Uterus (tissue), 2 donors: ENCODE measurements around the gene AFDN.

ENCODE experiments used
- POLR2A ChIP-seq, 2 donors: fragments of 450-650 bp; IDR thresholded peaks; one replicate each; pipeline ENCODE4 v1.6.1; 2016; ENCODE audit warnings: antibody characterized with exemption in 2 of 2, mild to moderate bottlenecking in 1 of 2, moderate library complexity in 1 of 2
- TF ChIP-seq, protein P1 (sequence below), 4 experiments: fragments of 200-600 bp in 2 of 4; fragments of 450-650 bp in 2 of 4; sonication (generic) in 2 of 4; IDR thresholded peaks; one replicate each; pipeline ENCODE4 v1.5.1; 2016 to 2019; ENCODE audit warnings: antibody characterized with exemption in 4 of 4, mild to moderate bottlenecking in 2 of 4, moderate library complexity in 1 of 4

DNA sequence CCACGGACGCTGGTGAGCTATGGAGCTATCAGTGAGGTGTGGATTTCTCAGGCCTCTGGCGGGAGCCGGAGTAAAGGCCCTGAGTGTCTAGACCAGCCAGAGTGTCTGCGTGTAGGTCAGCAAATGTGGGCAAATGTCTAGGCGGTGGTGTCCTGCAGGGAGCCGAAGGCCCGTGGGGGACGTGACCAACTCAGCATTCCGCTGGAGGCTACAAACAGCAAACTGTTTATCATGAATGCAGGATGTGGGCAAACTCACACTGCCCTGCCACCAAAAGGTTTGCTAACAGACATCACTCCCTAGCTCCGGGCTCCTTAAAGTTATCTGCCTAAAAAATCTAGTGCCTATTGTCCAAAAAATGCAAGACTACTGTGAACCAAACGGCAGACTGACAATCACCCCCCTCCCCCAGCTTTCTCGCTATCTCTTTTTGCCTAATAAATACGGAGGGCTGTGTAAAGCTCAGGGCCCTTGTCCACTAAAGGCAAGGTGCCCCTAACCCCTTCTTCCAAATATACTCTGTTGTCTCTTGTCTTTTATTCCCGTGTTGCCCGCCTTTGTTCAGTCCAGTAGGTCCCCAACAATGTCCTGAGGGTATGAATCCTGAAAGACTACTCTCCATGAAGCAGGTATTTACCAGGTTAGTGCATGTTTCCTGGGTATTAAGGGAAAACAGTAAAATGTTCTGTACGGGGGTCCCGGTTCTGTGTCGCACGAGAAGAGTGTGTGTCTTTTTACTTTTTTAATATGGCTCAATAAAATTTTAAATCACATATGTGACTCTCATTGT lies 29.0 kb upstream of the AFDN start:
- no peak for TF ChIP-seq POLR2A (IDR thresholded peaks at IDR 0.05)
- TF ChIP-seq, protein P1, sequence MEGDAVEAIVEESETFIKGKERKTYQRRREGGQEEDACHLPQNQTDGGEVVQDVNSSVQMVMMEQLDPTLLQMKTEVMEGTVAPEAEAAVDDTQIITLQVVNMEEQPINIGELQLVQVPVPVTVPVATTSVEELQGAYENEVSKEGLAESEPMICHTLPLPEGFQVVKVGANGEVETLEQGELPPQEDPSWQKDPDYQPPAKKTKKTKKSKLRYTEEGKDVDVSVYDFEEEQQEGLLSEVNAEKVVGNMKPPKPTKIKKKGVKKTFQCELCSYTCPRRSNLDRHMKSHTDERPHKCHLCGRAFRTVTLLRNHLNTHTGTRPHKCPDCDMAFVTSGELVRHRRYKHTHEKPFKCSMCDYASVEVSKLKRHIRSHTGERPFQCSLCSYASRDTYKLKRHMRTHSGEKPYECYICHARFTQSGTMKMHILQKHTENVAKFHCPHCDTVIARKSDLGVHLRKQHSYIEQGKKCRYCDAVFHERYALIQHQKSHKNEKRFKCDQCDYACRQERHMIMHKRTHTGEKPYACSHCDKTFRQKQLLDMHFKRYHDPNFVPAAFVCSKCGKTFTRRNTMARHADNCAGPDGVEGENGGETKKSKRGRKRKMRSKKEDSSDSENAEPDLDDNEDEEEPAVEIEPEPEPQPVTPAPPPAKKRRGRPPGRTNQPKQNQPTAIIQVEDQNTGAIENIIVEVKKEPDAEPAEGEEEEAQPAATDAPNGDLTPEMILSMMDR (IDR thresholded peaks at IDR 0.05), result no peak
